Neural cell (in vitro differentiated cells): ENCODE measurements around the gene COPS4.

Experiments
- EZH2 ChIP-seq: fragments of 200-600, 300-800 bp; shearing (Covaris generic), sonication (generic); IDR thresholded peaks from 2 replicates; pipeline ENCODE4 v1.6.1; 2014; ENCODE audit warnings: antibody characterized with exemption, low read length, borderline replicate concordance, mild to moderate bottlenecking; ENCODE audit not compliant: insufficient read depth, poor library complexity, severe bottlenecking
- POLR2AphosphoS5 ChIP-seq: IDR thresholded peaks from 2 replicates; pipeline ENCODE4 v1.6.1; 2012
- TAF1 ChIP-seq: IDR thresholded peaks from 2 replicates; pipeline ENCODE4 v1.6.1; 2012; ENCODE audit warnings: low read depth
- TF ChIP-seq, protein P1 (sequence below): fragments of 450-650 bp; IDR thresholded peaks from 2 replicates; pipeline ENCODE4 v1.5.1; 2014; ENCODE audit warnings: antibody characterized with exemption, mild to moderate bottlenecking, moderate library complexity; ENCODE audit not compliant: poor library complexity, severe bottlenecking

DNA sequence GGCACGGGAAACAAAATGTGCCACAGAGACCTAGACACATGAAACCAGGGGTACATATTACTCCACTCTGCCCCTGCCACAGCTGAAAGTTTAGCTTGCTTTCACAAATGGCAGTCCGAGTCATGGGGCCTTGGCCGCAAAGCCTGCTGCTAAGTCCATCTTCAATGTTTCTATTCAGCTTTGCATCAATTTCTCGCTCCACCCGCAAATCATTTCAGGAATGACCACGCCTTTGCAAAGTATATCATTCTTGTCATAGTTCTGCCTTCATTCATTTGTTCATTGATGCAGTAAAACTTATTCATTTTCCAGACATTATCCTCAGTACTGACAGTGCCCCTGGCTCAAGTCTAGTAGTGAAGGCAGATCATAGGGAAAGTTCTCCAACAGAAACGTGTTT, 70.0 kb downstream of the COPS4 start:
- no peak for TF ChIP-seq POLR2AphosphoS5
- no peak for TF ChIP-seq EZH2
- TF ChIP-seq, protein P1, sequence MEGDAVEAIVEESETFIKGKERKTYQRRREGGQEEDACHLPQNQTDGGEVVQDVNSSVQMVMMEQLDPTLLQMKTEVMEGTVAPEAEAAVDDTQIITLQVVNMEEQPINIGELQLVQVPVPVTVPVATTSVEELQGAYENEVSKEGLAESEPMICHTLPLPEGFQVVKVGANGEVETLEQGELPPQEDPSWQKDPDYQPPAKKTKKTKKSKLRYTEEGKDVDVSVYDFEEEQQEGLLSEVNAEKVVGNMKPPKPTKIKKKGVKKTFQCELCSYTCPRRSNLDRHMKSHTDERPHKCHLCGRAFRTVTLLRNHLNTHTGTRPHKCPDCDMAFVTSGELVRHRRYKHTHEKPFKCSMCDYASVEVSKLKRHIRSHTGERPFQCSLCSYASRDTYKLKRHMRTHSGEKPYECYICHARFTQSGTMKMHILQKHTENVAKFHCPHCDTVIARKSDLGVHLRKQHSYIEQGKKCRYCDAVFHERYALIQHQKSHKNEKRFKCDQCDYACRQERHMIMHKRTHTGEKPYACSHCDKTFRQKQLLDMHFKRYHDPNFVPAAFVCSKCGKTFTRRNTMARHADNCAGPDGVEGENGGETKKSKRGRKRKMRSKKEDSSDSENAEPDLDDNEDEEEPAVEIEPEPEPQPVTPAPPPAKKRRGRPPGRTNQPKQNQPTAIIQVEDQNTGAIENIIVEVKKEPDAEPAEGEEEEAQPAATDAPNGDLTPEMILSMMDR, result no peak
- no peak for TF ChIP-seq TAF1
